Skeletal muscle tissue (tissue), 4 donors: Measurements from ENCODE around the gene SKAP2. TPM values are rescaled to one million over a fixed set of nuclear protein-coding genes. Genes with fewer than 3 reads are reported as not detected.
"Not testable (repeated sequence)": the region's sequence is repeated elsewhere in the genome, so short reads cannot be mapped to it uniquely, and the experiment has no call there.

ENCODE experiments used
- H3K27ac ChIP-seq: one replicate; pipeline ENCODE4 v1.7.0; 2013; ENCODE audit warnings: mild to moderate bottlenecking, low read depth, low read length, inconsistent platforms
- H3K27me3 ChIP-seq, 3 donors: one replicate each; pipeline ENCODE4 v1.7.0; 2013; ENCODE audit warnings: low read length in 3 of 3; ENCODE audit not compliant: control insufficient read depth in 3 of 3, insufficient read depth in 3 of 3
- H3K36me3 ChIP-seq, 3 donors: one replicate each; pipeline ENCODE4 v1.7.0; 2013; ENCODE audit warnings: low read length in 3 of 3; ENCODE audit not compliant: control insufficient read depth in 3 of 3, insufficient read depth in 3 of 3
- H3K4me1 ChIP-seq, 3 donors: one replicate each; pipeline ENCODE4 v1.7.0; 2013; ENCODE audit warnings: low read length in 3 of 3, mild to moderate bottlenecking in 3 of 3; ENCODE audit not compliant: control insufficient read depth in 3 of 3, insufficient read depth in 3 of 3
- H3K4me3 ChIP-seq, 3 donors: one replicate each; pipeline ENCODE4 v1.7.0; 2013; ENCODE audit warnings: low read length in 3 of 3
- H3K9ac ChIP-seq, 3 donors: one replicate each; pipeline ENCODE4 v1.7.0; 2013; ENCODE audit warnings: low read length in 3 of 3, mild to moderate bottlenecking in 3 of 3, moderate library complexity in 2 of 3, low read depth in 1 of 3
- H3K9me3 ChIP-seq, 3 donors: one replicate each; pipeline ENCODE4 v1.7.0; 2013; ENCODE audit warnings: low read length in 3 of 3; ENCODE audit not compliant: control insufficient read depth in 3 of 3
- total RNA-seq: library from RNA; depleted of rRNA; stranded (reverse); fragments of >200 nt; gene quantifications from one replicate; pipeline ENCODE4 v1.2.3, GENCODE V29; 2014
- donor health status: Osteomylitis.

SKAP2 gene
- total RNA-seq, 1 donor from 2014 or later: 4.2 TPM

- no peaks in the 10 kb centered on the region for H3K9me3 ChIP-seq
- H3K27ac ChIP-seq: no peak overlapping the region
- H3K4me3 ChIP-seq: no peak overlapping the region
- H3K9ac ChIP-seq: no peak overlapping the region
- no peaks in the 10 kb centered on the region for H3K36me3 ChIP-seq
- H3K27me3 ChIP-seq: peaks cover 0 to 3% (median 3%) of the 10 kb centered on the region in 3 donors
- no peaks in the 10 kb centered on the region for H3K4me1 ChIP-seq
These were observed 23.2 kb downstream of the SKAP2 start for GRCh38 chr7:26841003-26841739.

GRCh38 chr7:26836793-26837192 lies 27.6 kb downstream of the SKAP2 start:
- H3K27ac ChIP-seq, H3K4me3 ChIP-seq, H3K27me3 ChIP-seq, H3K9me3 ChIP-seq, H3K36me3 ChIP-seq, H3K9ac ChIP-seq, H3K4me1 ChIP-seq: not testable (repeated sequence)

GRCh38 chr7:26815426-26815825 lies 49.0 kb downstream of the SKAP2 start:
- no peaks in the 10 kb centered on the region for H3K27me3 ChIP-seq
- no peaks in the 10 kb centered on the region for H3K9me3 ChIP-seq
- no peak overlapping the region for H3K27ac ChIP-seq

DNA sequence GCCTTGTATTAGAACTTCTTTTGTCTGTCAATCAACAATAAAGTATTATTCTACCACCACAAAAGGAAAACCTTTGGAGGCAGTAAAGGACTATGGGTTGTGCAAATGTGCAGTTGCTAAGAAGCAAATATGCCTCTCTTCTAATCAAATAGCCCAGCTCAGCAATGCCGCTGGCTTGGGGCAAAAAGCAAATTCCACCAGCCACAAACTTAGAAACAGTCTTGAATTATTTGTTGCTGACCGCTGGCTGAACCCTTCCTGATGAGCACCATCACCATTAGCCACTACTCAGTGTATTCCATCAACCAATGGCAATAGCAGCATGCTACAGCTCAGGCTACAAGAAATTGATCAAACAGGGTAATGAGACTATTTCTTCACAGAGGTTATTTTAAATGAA lies 51.0 kb downstream of the SKAP2 start:
- no peaks in the 10 kb centered on the region for H3K36me3 ChIP-seq
- H3K4me3 ChIP-seq: no peak overlapping the region
- H3K9ac ChIP-seq: no peak overlapping the region
- H3K27ac ChIP-seq: no peak overlapping the region
- no peaks in the 10 kb centered on the region for H3K4me1 ChIP-seq
- no peaks in the 10 kb centered on the region for H3K9me3 ChIP-seq
- no peaks in the 10 kb centered on the region for H3K27me3 ChIP-seq

More at GRCh38 chr7:26815426-26815825, 49.0 kb downstream of the SKAP2 start:
- H3K4me1 ChIP-seq: no peaks in the 10 kb centered on the region
- no peak overlapping the region for H3K9ac ChIP-seq
- no peak overlapping the region for H3K4me3 ChIP-seq
- H3K36me3 ChIP-seq: no peaks in the 10 kb centered on the region

- Histone ChIP-seq H3K9ac (no peak overlapping the region), H3K9me3 (no peaks in the 10 kb centered on the region), H3K27me3 (no peaks in the 10 kb centered on the region), H3K4me1 (no peaks in the 10 kb centered on the region), H3K27ac (no peak overlapping the region), H3K4me3 (no peak overlapping the region), H3K36me3 (no peaks in the 10 kb centered on the region)
These were observed 69.8 kb downstream of the SKAP2 start for GRCh38 chr7:26794541-26794940.

DNA sequence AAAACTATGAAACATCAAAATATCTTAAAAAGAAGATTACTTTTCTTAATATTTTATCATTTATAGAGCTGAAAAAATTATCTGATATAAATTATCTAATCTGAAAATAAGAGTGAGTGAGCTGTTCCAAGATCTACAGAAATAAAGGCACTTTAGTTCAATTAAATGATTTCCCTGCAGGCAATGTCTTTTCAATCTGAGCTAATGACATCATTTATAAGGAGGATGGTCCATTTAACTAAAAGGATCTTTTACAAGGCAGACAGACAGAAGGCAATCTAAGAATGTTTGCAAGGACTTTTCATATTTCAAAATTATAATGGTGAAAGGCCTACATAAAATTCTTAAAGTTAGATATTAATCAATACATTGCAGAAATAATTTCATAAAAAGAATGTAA lies 71.8 kb downstream of the SKAP2 start:
- Histone ChIP-seq H3K4me3 (no peak overlapping the region), H3K4me1 (no peaks in the 10 kb centered on the region), H3K27ac (no peak overlapping the region), H3K27me3 (no peaks in the 10 kb centered on the region), H3K9ac (no peak overlapping the region), H3K36me3 (no peaks in the 10 kb centered on the region), H3K9me3 (no peaks in the 10 kb centered on the region)

- Histone ChIP-seq H3K27ac (no peak overlapping the region), H3K4me3 (no peak overlapping the region), H3K27me3 (no peaks in the 10 kb centered on the region), H3K9me3 (no peaks in the 10 kb centered on the region), H3K4me1 (no peaks in the 10 kb centered on the region), H3K36me3 (no peaks in the 10 kb centered on the region), H3K9ac (no peak overlapping the region)
These were observed 72.4 kb downstream of the SKAP2 start for GRCh38 chr7:26792006-26792405.

DNA sequence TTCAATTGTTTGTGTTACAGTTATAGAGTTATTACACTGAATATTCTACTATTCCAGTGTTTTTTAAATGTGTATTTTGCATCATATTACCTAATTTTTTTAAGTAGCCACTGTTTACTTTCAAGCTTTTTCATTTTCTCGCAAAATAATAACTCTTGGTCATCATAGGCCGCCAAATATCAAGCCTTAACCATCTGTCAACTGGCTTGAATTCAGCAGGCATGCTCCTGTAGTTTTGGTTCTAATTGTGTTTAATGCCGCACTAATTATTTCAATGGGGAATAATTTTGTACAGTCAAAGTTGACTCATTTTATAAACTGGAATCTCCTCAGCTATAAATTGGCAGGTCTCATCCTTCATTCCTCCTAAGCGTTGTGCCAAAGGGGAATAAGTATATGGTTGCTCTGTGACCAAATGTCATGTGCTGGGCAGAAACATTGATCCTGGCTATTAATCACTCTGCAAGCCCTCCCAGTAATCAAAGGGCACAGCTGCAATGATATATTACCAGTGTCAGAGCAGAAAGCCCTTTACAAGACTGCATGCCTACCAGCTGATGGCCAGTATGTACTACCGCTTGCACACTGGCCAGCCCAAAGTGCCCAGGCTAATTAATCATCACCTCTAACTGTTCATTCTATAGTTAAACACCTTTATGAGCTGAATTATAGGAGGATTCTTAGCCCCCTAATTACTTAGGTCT lies 74.8 kb downstream of the SKAP2 start:
- Histone ChIP-seq H3K4me3 (no peak overlapping the region), H3K9me3 (no peaks in the 10 kb centered on the region), H3K9ac (no peak overlapping the region), H3K27ac (no peak overlapping the region), H3K27me3 (no peaks in the 10 kb centered on the region), H3K4me1 (no peaks in the 10 kb centered on the region), H3K36me3 (no peaks in the 10 kb centered on the region)

DNA sequence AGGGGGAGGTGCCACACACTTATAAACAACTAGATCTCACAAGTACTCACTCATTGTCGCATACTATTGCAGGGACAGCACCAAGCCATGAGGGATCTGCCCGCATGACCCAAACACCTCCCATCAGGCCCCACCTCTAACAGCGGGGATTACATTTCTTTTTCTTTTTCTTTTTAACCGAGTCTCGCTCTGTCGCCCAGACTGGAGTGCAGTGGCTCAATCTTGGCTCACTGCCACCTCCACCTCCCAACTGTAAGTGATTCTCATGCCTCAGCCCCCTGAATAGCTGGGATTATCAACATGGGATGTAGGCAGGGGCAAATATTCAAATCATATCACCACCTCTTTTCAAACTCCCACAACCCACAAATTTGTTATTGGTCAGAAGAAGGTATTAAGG lies 76.7 kb downstream of the SKAP2 start:
- no peaks in the 10 kb centered on the region for H3K36me3 ChIP-seq
- no peak overlapping the region for H3K27ac ChIP-seq
- no peaks in the 10 kb centered on the region for H3K4me1 ChIP-seq
- H3K27me3 ChIP-seq: no peaks in the 10 kb centered on the region
- no peaks in the 10 kb centered on the region for H3K9me3 ChIP-seq
- no peak overlapping the region for H3K9ac ChIP-seq
- no peak overlapping the region for H3K4me3 ChIP-seq

GRCh38 chr7:26784118-26784517 lies 80.3 kb downstream of the SKAP2 start:
- no peaks in the 10 kb centered on the region for H3K4me1 ChIP-seq

More at GRCh38 chr7:26784118-26784517, 80.3 kb downstream of the SKAP2 start:
- H3K27ac ChIP-seq: no peak overlapping the region
- H3K4me3 ChIP-seq: no peak overlapping the region
- H3K9ac ChIP-seq: no peak overlapping the region
- no peaks in the 10 kb centered on the region for H3K9me3 ChIP-seq
- H3K27me3 ChIP-seq: no peaks in the 10 kb centered on the region
- H3K36me3 ChIP-seq: no peaks in the 10 kb centered on the region
